ENCODE results near the gene RNF39.

The RNF39 gene

GRCh38 chr6:30112402-30112994 is 36.9 kb upstream of the RNF39 start:
- no peak overlapping the region for H3K27ac ChIP-seq
- TF ChIP-seq CTCF (conservative IDR thresholded peaks at IDR 0.05) = no peak

GRCh38 chr6:30111266-30111856 is 35.8 kb upstream of the RNF39 start:
- no peak overlapping the region for H3K27ac ChIP-seq
- TF ChIP-seq CTCF (conservative IDR thresholded peaks at IDR 0.05) = no peak

- no peak overlapping the region for H3K27ac ChIP-seq
- TF ChIP-seq CTCF (conservative IDR thresholded peaks at IDR 0.05) = 0 out of 2 replicates have a peak, but pooled peaks have one; percentile 16
Measured at GRCh38 chr6:30104661-30105060, 29.1 kb upstream of the RNF39 start.

- no peak overlapping the region for H3K27ac ChIP-seq
- TF ChIP-seq CTCF (conservative IDR thresholded peaks at IDR 0.05) = no peak
Measured at GRCh38 chr6:30103872-30104179, 28.3 kb upstream of the RNF39 start.

GRCh38 chr6:30102970-30103871 is 27.7 kb upstream of the RNF39 start:
- no peak overlapping the region for H3K27ac ChIP-seq
- TF ChIP-seq CTCF (conservative IDR thresholded peaks at IDR 0.05) = peak; percentile 87

GRCh38 chr6:30102414-30102969 is 26.9 kb upstream of the RNF39 start:
- peak overlapping the region; percentile 26; the same call in 1 of the 2 replicates for H3K27ac ChIP-seq
- TF ChIP-seq CTCF (conservative IDR thresholded peaks at IDR 0.05) = no peak

Measured in VCaP (cell line).